ENCODE results near the gene SLC38A10.

- TF ChIP-seq CTCF (optimal IDR thresholded peaks at IDR 0.05 in 1 of 3, IDR thresholded peaks at IDR 0.05 in 1 of 3, conservative IDR thresholded peaks at IDR 0.05 in 1 of 3; ENCODE audit: extremely low read depth in 1 of 3, insufficient read depth in 2 of 3, low read length in 3 of 3) (no peak), EZH2 (IDR thresholded peaks at IDR 0.05; ENCODE audit: low read length) (no peak)
These were observed 75.5 kb downstream of the SLC38A10 start for GRCh38 chr17:81219476-81220180.
